NCI-H345 (cell line): ENCODE measurements around the gene PTH2.

Source experiments
- DNase-seq: peaks from one replicate; lab custom pipeline; 2025; lab: John Stamatoyannopoulos, UW

The PTH2 gene

DNA sequence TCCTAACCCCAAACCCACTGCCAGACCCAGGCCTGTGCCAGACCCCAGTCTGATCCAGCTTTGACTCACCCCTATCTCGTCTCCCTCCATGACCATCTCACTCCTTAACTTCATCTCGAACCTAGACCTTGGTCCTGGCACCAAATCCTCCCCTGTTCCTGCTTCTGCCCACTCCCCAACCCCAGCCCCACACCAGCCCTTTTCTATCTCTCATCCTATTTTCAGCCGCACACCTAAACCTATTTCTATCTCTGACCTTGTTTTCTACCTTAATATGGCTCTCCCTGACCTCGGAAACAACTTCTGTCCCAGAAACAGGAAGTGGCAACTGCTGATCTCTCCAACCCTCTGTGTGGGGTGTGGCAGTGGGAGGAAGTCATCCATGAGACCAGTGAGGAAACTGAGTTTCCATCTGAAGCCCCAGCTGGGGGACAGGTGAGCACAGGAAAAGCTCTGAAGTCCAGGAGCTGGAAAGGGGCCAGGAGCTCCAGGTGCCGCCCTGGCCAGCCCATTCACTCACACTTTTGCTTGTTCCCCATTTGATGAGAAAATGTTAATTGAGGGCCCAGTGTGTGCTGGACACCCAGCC, 13.7 kb downstream of the PTH2 start:
- no peak for DNase-seq

DNA sequence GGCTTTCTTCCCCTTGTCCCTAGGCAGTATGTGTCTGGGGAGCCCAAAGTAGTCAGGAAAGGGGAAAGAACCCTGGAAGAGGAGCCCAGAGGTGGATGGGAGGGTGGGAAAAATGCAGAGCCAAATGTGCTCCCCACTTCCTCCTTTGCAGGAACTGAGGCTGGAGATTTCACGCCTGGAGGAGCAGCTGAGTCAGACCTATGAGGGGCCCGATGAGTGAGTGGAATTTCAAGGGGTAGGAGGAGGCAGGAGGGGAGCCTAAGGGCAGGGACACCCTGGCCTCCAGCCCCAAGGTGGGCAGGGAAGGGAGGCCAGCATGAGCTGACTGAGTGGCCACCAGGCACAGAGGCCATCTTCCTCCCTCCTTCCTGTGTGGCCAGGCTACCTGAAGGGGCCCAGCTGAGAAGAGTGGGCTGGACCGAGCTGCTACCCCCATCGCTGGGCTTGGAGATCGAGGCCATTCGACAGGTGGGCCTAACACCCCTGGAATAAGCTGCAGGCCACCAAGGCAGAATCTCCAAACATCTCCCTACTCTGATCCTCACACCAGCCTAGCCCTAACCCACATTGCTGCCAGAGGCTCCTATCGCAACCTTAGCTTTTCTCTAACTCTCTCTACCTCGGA, 14.3 kb downstream of the PTH2 start:
- DNase-seq = no peak

DNA sequence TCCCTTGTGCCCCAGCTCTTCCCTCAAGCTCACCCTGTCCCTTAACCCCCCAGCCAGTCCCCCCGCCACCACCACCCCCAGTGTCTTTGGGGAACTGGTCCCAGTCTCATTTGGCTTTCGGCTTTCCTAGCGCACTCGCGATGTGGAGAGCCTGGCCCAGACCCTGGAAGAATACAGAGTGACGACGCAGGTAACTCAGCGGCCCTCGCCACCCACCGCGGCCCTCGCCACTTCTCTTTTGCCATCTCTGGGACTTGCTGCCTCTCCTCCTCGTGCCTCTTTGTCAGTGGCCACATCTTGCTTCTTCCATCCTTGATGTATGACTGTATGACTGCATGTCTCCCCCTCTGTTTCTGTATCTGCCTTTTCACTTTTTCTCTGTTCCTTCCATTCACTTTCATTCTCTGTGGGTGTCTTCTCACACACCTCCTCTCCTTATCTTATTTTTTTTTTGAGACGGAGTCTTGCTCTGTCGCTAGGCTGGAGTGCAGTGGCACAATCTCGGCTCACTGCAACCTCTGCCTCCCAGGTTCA, 15.7 kb downstream of the PTH2 start:
- DNase-seq = no peak

DNA sequence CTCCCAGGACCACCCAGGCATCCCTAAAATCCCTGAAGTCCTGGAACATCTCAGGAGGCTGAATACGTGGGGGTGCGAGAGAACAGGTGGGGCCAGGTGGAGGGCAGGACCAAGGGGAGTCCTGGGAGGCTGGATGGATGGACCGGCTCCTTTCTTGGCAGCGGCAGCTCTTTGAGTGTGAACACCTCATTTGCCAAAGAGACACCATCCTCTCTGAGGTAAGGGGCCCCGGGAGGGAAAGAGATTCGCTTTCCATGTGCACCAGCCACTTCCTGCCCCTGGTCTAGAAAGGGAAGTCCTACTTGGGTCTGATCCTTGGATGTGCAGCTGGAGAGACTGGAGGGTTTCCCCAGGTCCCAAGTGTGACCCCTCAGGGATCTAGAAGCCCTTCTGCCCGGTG, 16.2 kb downstream of the PTH2 start:
- no peak for DNase-seq

DNA sequence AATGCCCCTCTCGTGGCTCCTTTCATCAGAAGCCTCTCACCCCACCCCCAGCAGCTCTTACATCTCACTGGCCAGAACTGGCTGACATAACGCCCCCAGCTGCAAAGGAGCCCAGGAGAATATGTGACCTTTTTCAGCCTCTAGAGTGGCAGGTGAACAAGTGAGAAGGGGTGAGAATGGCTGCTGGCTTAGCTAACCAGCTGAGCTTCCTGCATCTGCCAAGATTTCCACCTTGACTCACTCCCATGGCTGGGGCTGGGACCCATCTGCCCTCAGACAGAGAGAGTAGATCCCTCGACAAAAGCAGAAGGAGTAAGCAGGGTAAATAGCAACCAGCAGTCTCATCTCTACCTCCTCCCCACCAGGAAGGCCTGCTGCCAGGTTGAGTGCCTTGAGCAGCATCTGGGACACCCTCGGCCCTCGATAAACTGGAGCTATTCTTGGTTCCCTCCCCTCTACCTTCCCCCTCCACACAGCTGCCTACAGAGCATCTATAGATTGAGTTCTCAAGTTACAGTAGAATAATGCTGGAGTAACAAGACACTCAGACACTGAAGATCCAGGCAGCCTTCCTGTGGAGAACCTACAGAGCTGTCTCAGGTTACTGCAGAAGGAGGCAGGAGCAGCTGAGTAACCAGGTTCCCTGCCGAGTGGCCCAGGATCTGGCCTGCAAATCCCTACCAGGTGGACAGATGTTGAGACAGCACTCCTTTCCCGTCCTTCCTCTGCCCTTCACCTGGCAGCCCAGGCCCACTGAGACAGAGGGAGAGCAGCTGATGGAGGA, 19.6 kb downstream of the PTH2 start:
- peak; percentile 82 for DNase-seq

DNA sequence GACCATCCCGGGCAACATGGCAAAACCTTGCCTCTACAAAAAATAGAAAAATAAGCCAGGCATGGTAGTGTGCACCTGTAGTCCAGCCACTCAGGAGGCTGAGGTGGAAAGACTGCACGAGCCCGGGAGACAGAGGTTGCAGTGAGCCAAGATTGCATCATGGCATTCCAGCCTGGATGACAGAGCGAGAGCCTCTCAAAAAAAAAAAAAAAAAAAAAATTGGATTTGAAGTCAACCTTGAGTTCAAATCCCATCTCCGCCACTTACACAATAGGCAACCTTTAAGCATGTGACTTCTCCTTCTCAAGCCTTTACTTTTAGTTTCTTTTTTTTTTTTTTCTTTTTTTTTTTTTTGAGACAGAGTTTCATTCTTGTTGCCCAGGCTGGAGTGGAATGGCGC, 23.2 kb downstream of the PTH2 start:
- no peak for DNase-seq

DNA sequence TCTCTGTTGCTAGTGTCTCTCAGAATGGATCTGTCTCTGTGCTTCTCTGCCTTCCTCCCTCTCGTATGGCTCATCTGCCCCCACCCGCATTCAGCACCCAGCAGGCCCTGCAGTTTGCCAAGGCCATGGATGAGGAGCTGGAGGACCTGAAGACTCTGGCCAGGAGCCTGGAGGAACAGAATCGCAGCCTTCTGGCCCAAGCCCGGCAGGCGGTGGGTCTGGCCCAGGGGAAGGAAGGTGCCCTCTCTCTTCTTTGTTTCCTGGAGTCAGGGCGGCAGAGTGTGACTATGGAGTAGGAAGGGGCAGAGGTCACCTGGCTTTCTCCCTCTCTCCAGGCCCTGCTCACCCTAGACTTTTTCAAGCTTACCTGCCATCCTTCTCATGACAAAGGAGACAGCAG, 24.3 kb downstream of the PTH2 start:
- DNase-seq = no peak

DNA sequence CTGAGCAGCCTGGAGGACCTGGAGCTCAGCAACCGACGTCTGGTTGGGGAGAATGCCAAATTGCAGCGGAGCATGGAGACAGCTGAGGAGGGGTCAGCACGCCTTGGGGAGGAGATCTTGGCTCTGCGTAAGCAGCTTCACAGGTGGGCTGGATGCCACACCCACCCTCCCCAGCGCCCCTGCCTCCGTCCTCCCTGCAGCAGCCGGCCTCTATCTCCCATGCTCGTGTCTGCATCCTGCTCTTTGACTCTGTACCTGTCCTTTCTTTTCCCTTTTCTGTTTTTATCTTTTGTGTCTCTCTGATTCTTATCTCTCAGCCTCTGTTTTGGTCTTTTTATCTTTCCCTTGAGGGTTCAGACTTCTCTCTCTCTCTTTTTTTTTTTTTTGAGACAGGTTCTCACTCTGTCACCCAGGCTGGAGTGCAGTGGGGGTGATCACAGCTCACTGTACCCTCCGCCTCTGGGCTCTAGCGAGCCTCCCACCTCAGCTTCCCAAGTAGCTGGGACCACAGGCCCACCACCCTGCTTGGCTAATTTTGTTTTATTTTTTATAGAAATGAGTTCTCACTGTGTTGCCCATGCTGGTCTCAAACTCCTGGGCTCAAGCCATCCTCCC, 25.1 kb downstream of the PTH2 start:
- no peak for DNase-seq

DNA sequence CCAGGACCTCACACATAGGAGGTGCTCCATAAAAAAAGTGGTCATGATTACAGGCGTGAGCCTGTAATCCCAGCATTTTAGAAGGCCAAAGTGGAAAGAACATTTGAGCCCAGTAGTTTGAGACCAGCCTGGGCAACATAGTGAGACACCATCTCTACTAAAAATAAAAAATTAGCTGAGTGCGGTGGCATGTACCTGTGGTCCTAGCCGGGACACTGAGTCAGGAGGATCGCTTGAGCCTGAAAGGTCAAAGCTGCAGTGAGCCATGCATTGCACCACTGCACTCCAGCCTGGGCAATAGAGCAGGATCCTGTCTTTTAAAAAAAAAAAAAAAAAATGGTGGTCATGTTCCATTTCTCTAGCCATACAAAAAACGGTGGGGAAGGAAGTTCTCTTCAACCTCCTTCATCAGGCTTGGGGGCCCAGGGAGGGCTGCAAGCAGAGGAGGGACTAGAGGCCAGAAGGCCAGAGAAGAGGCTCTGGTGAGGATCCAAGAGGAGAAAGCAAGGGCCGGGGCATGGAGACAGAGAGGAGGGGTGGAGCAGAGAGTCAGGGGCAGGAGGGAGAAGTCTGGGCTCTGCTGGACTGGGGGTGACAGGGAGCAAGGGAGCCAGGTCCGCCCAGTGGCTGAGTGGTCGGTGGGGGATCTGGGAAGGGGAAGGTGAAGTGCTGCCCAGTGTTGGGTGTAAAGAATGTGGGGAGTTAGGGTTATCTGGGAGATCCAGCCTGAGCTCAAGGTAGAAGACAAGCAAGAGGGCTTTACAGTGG, 26.3 kb downstream of the PTH2 start:
- no peak for DNase-seq

DNA sequence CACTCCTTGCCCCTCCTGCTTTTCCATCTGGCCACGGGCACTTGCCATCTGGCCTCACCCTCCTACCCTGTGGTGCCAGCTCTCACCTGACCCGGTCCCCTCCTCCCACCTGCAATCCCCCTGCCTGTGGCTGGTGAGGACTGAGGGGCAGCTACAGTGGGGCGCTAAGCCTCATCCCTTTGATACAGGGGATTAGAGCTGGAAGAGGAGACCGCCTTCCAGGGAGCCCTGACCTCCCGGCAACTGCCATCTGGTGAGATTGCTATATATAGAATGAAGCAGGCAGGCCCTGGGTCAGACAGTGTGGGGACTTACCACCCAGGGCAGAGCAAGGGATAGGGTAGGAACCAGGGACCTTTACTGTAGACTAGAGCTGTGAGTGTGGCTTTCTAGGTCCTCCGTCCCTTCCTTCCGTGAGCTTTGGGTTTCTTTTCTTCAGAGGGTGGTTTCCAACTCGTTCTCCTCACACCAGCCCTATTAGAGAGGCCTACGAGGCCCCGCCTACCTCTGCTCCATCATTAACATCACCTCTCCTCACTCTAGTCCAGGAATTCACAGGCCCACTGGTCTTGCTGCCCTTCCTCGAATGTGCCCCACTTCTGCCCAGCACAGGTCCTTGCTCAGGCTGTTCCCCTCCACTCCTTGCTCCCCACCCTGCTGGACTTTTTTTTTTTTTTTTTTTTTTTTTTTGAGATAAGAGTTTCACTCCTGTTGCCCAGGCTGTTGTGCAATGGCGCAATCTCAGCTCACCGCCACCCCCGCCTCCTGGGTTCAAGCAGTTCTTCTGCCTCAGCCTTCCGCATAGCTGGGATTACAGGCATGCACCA, 27.4 kb downstream of the PTH2 start:
- no peak for DNase-seq

DNA sequence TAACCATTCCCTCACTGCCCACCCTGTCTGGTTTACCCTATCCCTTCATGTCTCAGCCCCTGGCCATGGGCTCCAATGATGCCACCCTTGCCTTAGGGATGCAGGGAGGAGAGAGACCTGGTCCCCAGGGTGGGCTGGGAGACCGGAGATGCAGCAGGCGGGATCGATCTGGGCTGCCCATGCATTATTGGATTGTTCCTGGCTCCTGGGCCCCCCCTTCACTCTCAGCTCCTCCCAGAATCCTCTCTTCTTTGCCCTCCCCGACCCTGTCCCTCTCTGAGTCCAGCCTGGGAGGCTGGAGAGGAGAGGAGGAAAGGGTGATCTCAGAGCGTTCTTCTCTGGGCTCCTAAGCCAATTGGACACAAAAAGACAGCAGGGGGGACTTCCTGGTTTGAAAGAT, 29.4 kb downstream of the PTH2 start:
- no peak for DNase-seq

DNA sequence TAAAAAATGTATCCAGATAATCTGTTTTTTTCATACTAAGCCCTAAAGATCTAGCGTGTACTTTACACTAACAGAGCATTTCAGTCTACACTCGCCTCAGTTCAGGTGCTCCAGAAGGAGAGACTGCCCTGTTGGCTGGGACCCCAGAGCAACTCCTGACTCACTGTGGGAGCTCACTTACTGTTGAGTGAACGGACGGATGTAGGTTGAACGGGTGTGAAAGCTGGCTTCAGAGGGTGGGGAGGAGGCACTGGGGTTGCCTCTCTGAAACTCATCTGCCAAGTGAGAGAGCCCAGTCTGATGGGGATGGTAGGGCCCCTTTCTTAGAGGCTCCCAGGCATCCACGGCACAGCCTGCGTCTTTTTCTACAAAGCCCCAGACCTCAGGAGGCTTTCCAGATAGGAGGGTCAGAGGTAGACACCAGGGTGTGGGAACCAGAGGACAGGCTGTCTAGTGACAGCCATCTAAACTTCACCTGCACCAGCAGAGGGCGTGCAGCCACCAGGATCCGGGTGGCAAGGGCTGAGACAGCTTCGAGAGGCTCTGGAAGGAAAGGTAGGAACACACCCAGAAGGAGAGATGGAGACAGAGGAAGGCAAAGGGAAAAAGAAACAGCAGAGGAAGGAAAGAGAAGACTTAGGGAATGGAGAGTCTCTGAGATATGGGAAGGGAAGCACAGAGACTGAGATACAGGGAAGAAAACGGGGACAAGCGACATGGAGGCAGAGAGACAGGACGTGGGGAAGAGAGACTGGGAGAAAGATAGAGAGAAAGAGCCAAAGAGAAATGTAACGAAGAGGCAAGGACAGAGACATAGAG, 31.5 kb downstream of the PTH2 start:
- peak; percentile 66 for DNase-seq

DNA sequence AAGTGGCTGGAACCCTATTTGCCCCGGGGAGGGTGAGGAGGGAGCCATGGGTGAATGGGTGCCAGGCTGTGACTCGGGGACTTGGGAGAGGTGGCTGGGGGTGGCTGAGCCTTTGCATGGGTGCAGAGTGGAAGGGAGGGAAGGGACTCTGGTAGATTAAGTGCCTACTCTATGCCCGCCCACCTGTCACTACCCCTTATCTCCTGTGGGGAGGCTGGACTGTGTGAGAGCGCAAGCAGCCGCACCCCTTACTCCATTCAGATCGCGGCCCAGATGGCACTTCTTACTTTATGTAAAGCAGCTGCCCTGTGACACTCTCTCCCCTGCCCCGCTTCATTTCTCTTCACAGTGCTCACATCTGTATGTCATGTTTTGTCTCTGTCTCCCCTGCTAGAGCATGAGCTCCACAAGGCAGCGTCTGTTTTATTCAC, 32.3 kb downstream of the PTH2 start:
- peak; percentile 37 for DNase-seq

DNA sequence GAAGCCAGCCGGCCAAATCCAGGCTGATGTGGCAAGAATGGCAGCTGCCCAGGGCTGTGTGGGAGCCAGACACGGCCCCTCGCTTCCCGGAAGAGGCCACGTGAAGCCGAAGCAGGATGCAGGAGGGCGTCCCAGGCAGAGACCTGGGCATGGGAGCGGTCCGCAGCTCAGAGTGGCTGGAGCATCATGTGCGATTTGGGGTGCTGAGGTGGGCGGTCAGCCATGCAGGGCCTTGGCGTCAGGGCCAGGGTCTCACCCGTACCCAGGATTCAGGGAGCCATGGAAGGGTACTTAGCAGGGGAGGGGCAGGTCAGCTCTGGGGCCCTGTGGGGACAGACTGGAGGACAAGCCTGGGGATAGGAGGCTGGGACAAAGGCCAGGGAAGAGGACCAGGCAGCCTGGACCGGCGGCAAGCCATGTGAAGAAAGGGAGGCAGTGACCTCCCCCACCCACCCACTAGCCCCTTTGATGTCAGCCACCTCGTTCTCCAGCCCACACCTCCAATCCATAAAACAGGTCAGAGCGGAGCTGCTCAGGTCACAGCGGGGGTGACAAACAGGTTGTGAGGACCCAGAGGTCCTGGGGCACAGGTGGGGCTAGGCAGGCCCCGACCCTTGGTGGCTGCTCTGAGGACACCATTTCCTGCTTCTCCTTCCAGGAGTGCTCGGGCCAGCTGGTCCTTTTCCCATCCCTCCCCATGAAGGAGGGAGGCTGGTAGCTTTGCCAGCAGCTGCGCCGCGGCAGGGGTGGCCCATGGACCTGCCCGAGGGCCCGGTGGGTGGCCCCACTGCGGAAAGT, 32.9 kb downstream of the PTH2 start:
- DNase-seq = no peak

DNA sequence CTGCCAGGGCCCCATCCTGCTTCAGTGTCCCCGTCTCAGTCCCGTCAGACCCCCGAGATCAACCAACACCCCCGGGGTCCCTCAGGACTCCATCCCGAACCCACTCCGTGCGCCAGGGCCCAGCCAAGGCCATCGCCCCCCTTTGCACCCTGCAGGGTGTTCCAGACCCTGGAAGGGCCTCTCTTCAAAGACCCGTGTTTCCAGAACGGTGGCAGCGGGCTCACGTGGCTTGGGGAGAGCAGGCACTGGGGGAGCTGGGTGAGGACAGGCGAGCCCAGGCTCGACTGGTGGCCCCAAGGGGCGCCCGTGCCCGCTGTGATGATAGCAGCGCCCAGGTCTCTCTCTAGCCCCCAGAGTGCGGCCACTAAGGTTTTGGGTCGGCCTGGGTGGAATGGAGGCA, 33.8 kb downstream of the PTH2 start:
- no peak for DNase-seq

DNA sequence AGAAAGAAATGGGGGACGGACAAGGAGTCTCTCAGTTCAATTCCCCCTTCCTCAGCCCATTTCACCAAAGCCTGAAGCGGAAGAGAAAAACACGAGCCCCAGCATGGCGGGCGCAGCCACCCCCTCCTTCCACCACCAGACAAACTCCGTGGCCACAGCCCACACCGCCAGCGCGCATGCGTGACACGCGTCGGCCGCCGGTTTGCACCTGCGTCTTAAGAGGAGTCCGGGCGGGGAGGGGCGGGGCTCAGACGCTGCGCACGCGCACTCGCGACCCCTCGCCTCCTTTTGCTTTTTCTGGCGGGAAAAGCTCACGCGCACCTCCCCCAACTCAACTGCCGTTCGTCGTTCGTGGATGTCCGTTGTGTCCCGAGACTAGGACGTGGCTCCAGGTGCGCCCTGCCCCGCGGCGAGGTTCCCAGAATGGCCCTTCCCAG, 35.3 kb downstream of the PTH2 start, which contains the start of gene KASH5:
Gene KASH5, plus strand, starts transcription at position 314 of the 437 bp plus-strand sequence. CDS start 2,635 bp downstream, outside the sequence.
- no peak for DNase-seq

DNA sequence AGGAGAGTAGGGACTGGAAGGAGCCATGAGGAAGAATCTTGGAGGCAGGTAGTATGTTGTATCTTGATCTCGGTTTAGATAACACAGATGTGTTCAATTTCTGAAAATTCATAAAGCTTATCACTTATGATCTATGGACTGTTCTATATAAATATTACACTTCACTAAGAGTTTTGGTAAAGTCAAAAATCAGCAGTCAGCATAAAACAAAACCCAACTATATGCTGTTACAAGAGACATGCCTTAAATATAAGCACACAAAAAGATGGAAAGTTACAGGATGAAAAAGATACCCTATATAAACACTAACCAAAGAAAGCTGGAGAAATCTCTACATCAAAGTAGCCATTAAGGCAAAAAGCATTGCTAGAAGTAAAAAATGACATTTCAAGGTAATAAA, 39.6 kb downstream of the PTH2 start:
- no peak for DNase-seq

DNA sequence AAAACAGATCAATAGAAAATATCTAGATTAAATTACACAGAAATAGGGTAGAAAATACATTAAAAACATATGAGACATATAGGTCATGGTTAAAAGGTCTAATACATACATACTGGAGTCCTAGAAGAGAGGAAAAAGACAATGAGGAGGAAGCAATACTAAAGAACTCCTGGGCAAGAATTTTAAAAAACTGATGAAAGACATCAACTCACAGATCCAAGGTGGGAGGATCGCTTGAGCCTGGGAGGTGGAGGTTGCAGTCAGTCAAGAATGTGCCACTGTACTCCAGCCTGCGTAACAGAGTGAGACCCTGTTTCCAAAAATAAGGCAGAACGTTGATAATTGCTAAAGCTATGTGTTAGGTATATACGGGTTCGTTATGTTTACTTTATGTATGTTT, 40.6 kb downstream of the PTH2 start:
- no peak for DNase-seq

DNA sequence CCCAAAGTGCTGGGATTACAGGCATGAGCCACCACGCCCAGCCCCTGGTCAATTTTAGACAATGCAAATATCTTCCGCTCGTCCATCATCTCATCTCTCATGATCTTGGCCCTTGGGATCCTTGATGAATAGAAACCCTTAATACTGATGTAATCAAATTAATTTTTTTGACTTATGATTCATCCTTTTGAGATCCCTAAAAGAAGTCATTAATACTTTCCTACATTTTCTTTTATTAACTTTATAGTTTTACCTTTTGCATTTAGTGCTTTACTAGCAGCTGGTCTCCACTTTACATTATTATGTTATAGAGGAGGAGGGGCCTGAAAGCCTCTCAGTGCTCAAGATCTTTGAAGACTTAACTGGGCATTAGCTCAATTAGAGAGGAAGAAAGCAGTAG, 42.9 kb downstream of the PTH2 start:
- DNase-seq = no peak
